Heart left ventricle (tissue), 16 donors: ENCODE data around the gene MLPH. TPM values are rescaled to one million over a fixed set of nuclear protein-coding genes. Genes with fewer than 3 reads are reported as not detected.
A peak's percentile ranks its signal among the peaks of the same experiment; 100 is the strongest.

Experiments
- ATAC-seq, 4 donors: fragments of 200-7000 bp; cut with Tn5 transposase; one replicate each; pipeline ENCODE4 v1.9.1; 2020 to 2022; ENCODE audit warnings: moderate library complexity in 4 of 4, mild to moderate bottlenecking in 3 of 4, moderate number of reproducible peaks in 1 of 4
- DNase-seq, 5 donors: peaks; one replicate each; pipeline ENCODE4 v3.0.0-alpha.2; 2020
- H3K27ac ChIP-seq, 12 donors: fragments of 200-600 bp; sonication (generic) in 4 of 12; one replicate each; pipeline versions ENCODE4 v1.5.0 to v1.8.0; 2016 to 2022; ENCODE audit warnings: mild to moderate bottlenecking in 2 of 12
- H3K27me3 ChIP-seq, 9 donors: fragments of 200-600 bp; sonication (generic) in 2 of 9; one replicate each; pipeline versions ENCODE4 v1.5.1 to v1.8.0; 2016 to 2022; ENCODE audit warnings: mild to moderate bottlenecking in 3 of 9
- H3K36me3 ChIP-seq, 9 donors: fragments of 200-600 bp; sonication (generic) in 2 of 9; one replicate each; pipeline versions ENCODE4 v1.5.0 to v1.8.0; 2018 to 2022; ENCODE audit warnings: mild to moderate bottlenecking in 2 of 9
- H3K4me1 ChIP-seq, 12 donors: fragments of 200-600 bp; sonication (generic) in 4 of 12; one replicate each; pipeline versions ENCODE4 v1.5.0 to v1.8.0; 2016 to 2022; ENCODE audit warnings: mild to moderate bottlenecking in 3 of 12
- H3K4me3 ChIP-seq, 12 donors: fragments of 200-600 bp; sonication (generic) in 4 of 12; one replicate each; pipeline versions ENCODE4 v1.5.0 to v1.8.0; 2017 to 2022; ENCODE audit warnings: mild to moderate bottlenecking in 9 of 12, moderate library complexity in 4 of 12
- H3K9me3 ChIP-seq, 12 donors: fragments of 200-600 bp; sonication (generic) in 4 of 12; one replicate each; pipeline versions ENCODE4 v1.5.0 to v1.8.0; 2016 to 2022; ENCODE audit warnings: mild to moderate bottlenecking in 1 of 12
- POLR2A ChIP-seq, 2 donors: fragments of 450-650 bp; IDR thresholded peaks; one replicate each; pipeline ENCODE4 v1.6.1; 2017; ENCODE audit warnings: antibody characterized with exemption in 2 of 2, mild to moderate bottlenecking in 2 of 2, moderate library complexity in 2 of 2
- WGBS, 4 donors: extraction: QIAGEN DNeasy Blood & Tissue Kit in 2 of 4; methylation state at CpG; one replicate each; pipeline versions ENCODE4 v1.1.5 to v1.1.7; 2013 to 2018; 5-methylcytosine and 5-hydroxymethylcytosine counted together
- intact Hi-C, 10 donors: fragments of 100-400 bp; cut with DNase I; formaldehyde crosslinking; loops; one replicate each; pipeline versions ENCODE4 v1.11.1 to v1.14.2; 2022
- polyA plus RNA-seq, 2 donors: library from polyadenylated mRNA; stranded (reverse); fragments of 200-250 nt; gene quantifications; one replicate each; pipeline ENCODE4 v1.2.3, GENCODE V29; 2013
- total RNA-seq, 9 donors: library from RNA; depleted of rRNA in 2 of 9; stranded (reverse); fragments of >200 nt in 2 of 9; fragmentation: NEBNext Ultra II Directional in 3 of 9; extraction: Animal tissue kit (Norgen Biotek cat#: 25700) in 3 of 9; gene quantifications; one replicate each; pipeline versions ENCODE4 v1.1.0 to v1.2.4, GENCODE V29; 2016 to 2023
- TF ChIP-seq, protein P1 (sequence below), 12 donors: fragments of 200-600 bp; sonication (generic) in 4 of 12; IDR thresholded peaks; one replicate each; pipeline versions ENCODE4 v1.5.0 to v1.8.0; 2018 to 2022; ENCODE audit warnings: antibody characterized with exemption in 12 of 12, mild to moderate bottlenecking in 5 of 12
- donor health status: ischemic (EF 13 %, LVEDD 7.1; RV severe dilation, severe dysfunction).
- donor health status: healthy with polysubstance abuse.
- donor health status: DM: no; HTN: yes; CAD: no.
- donor health status: DM: no; HTN: no; CAD: no.
- donor health status: ischemic (EF 25% LVEDD 6.9; RV normal size, moderate dysfunction).
- donor health status: ischemic (EF 25% LVEDD 5.7; RV mildly dilated, moderate dysfunction).
- donor health status: healthy.
- donor health status: DM: yes; HTN: yes; CAD: no.
- donor health status: ischemic (EF 35%, LVEDD 5.7; RV mildly dilated, moderate dysfunction).
- donor health status: nonischemic (EF 11% LVEDD 7.7; RV severe dilation, severe dysfunction).
- donor health status: DM: yes; HTN: yes; CAD: no.
- donor health status: PGD.
- donor health status: ischemic (EF 29% LVEDD 5.4; RV normal size, mild dysfunction).
- donor health status: nonischemic (EF 23%, LVEDD 6.1; RV moderate dilation, normal function).

MLPH gene
- total and polyA plus RNA-seq, 11 donors: 18.3 to 60.3 (median 30.7) TPM

DNA sequence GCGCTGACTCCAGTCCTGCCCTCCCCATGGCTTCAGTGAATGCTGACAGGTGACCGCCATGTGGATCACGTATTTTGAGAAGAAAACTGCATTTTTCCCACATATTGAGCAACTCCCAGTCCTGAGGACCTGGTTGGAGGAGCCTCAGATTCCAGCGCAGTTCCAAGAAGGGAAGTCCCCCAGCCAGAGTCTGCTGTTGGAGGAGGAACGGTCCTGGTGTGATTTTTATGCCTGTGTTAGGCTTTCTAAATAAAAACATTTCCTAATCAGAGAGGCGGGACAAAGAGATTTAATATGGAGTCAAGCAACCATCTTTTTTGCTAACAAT lies 40.7 kb upstream of the MLPH start:
- peaks cover 0 to 34% (median 20%) of the 10 kb centered on the region in 12 donors for H3K4me1 ChIP-seq
- no peaks in the 10 kb centered on the region for H3K9me3 ChIP-seq
- no peak overlapping the region for H3K4me3 ChIP-seq
- DNase-seq (no peak), ATAC-seq (peak in 2 of 4 donors; percentile 8 to 10)
- intact Hi-C loops: no loop called here
- 85 to 95% (median 89%) methylated on average over 4 to 6 of the region's 6 CpGs for WGBS, 4 donors
- no peak for TF ChIP-seq POLR2A (IDR thresholded peaks at IDR 0.05)
- TF ChIP-seq, protein P1, sequence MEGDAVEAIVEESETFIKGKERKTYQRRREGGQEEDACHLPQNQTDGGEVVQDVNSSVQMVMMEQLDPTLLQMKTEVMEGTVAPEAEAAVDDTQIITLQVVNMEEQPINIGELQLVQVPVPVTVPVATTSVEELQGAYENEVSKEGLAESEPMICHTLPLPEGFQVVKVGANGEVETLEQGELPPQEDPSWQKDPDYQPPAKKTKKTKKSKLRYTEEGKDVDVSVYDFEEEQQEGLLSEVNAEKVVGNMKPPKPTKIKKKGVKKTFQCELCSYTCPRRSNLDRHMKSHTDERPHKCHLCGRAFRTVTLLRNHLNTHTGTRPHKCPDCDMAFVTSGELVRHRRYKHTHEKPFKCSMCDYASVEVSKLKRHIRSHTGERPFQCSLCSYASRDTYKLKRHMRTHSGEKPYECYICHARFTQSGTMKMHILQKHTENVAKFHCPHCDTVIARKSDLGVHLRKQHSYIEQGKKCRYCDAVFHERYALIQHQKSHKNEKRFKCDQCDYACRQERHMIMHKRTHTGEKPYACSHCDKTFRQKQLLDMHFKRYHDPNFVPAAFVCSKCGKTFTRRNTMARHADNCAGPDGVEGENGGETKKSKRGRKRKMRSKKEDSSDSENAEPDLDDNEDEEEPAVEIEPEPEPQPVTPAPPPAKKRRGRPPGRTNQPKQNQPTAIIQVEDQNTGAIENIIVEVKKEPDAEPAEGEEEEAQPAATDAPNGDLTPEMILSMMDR (IDR thresholded peaks at IDR 0.05): no peak
- peak overlapping the region in 1 of 12 donors; percentile 38 for H3K27ac ChIP-seq
- H3K27me3 ChIP-seq: no peaks in the 10 kb centered on the region
- no peaks in the 10 kb centered on the region for H3K36me3 ChIP-seq

DNA sequence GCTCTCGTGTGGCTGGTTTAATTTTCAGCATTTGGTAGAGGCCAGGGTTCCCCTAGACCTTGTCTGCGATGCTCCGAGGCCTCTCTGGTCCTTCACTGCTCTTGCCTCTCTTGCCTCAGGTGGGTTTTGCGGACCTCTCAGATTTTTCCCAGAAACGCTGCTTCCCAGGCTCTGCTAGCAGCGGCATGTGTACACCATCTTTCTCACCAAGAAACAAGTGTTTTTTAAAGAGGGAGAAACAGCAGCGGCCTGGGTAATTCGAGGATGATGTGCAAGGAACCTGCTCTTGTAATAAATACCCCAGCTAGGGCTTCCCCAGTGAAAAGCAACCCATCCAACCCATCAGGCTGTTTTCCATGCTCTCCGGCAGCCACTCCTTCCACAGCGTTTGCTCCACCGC lies 39.6 kb upstream of the MLPH start:
- ATAC-seq: no peak
- Histone ChIP-seq H3K27ac (no peak overlapping the region), H3K4me3 (no peak overlapping the region), H3K36me3 (no peaks in the 10 kb centered on the region), H3K4me1 (peaks cover 0 to 43% (median 29%) of the 10 kb centered on the region in 12 donors), H3K27me3 (no peaks in the 10 kb centered on the region), H3K9me3 (no peaks in the 10 kb centered on the region)
- no peak for TF ChIP-seq POLR2A (IDR thresholded peaks at IDR 0.05)
- TF ChIP-seq, protein P1 (IDR thresholded peaks at IDR 0.05): no peak
- intact Hi-C loops: no loop called here
- no peak for DNase-seq
- WGBS, 4 donors: 96 to 99% (median 97%) methylated on average over 11 of the region's 11 CpGs

DNA sequence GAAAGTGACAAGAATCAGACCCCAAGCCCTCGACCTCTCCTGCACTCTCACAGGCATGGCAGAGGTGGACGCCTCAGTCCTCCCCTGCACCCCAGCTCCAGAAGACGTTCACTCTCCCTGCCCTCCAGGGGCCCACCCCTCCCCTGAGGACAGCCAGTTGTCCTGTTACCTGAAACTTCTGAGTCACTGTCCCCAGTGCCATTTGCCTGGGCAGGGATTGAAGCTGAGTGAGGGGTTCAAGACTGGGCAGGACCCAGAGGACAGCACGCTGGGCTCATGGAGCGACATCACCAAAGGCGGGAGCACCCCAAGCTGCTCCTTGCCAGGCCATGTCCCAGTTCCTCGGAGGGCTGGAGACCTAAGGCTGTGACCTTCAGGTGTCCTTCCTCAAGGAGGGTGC lies 38.9 kb upstream of the MLPH start:
- ATAC-seq (no peak), DNase-seq (no peak)
- WGBS, 4 donors: 93 to 97% (median 96%) methylated on average over 3 to 7 of the region's 7 CpGs
- intact Hi-C loops: no loop called here
- peak overlapping the region in 2 of 12 donors; percentile 71 to 80 for H3K27ac ChIP-seq
- no peak overlapping the region for H3K4me3 ChIP-seq
- peaks cover 0 to 2% (median 0%) of the 10 kb centered on the region in 9 donors for H3K27me3 ChIP-seq
- peaks cover 0 to 48% (median 30%) of the 10 kb centered on the region in 12 donors for H3K4me1 ChIP-seq
- no peaks in the 10 kb centered on the region for H3K9me3 ChIP-seq
- TF ChIP-seq, protein P1 (IDR thresholded peaks at IDR 0.05): no peak
- TF ChIP-seq POLR2A (IDR thresholded peaks at IDR 0.05): no peak
- H3K36me3 ChIP-seq: no peaks in the 10 kb centered on the region

DNA sequence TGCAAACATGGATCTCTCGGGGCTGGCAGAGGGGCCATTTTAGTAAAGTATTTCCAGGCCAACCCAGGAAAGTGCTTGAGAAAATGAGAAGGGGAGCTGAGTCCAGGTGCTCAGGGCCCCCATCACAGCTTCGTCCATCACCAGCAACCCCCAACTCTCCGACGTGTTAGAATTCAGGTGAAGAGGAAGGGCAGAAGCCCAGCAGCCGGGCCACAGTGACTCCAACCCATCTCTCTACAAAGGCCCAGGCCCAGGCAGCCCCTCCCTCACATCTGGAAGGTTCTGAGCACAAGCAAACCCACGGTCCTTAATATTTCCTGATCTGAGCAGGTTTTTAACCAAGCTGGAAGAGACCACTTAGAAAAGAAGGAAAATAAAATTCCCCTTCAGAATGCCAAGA lies 38.4 kb upstream of the MLPH start:
- Histone ChIP-seq H3K27ac (peak overlapping the region; percentile 24 to 87 (median 74)), H3K36me3 (no peaks in the 10 kb centered on the region), H3K27me3 (peaks cover 0 to 3% (median 0%) of the 10 kb centered on the region in 9 donors), H3K4me3 (no peak overlapping the region), H3K9me3 (no peaks in the 10 kb centered on the region), H3K4me1 (peaks cover 0 to 51% (median 30%) of the 10 kb centered on the region in 12 donors)
- no peak for TF ChIP-seq POLR2A (IDR thresholded peaks at IDR 0.05)
- TF ChIP-seq, protein P1 (IDR thresholded peaks at IDR 0.05): no peak
- no peak for ATAC-seq
- WGBS, 4 donors: 72 to 81% (median 79%) methylated on average over 6 of the region's 6 CpGs
- DNase-seq: no peak
- intact Hi-C loops: loop anchor here in 1 of 10 donors (1.0 kb wide), 1 partner anchor 28 kb away; no protein-coding TSS in a partner anchor
